Stimulated activated naive B cell treated with anti-CD40 and anti-IgM and Interleukin-4, amounts not matched to agents 10 μg/mL and 1 μg/mL and 100 μg/mL, for 72 hours (primary cell): ENCODE results near the gene TREM2.
"Not testable (repeated sequence)": the region's sequence is repeated elsewhere in the genome, so short reads cannot be mapped to it uniquely, and the experiment has no call there.

Source experiments
- ATAC-seq, 2 donors: fragments of 150-1000 bp; cut with Tn5 transposase; replicated peaks; 2 replicates each; pipeline ENCODE4 v1.10.0; 2021; ENCODE audit warnings: moderate library complexity in 1 of 2
- DNase-seq: peaks from one replicate; pipeline ENCODE4 v3.0.0; 2021
- H3K27ac Mint-ChIP-seq: one replicate; pipeline ENCODE4 v1.8.0; 2022; ENCODE audit warnings: mild to moderate bottlenecking, mixed read lengths
- H3K27me3 Mint-ChIP-seq, 2 donors: one replicate each; pipeline ENCODE4 v1.8.0; 2022; ENCODE audit warnings: mixed read lengths in 2 of 2
- H3K36me3 Mint-ChIP-seq, 2 donors: one replicate each; pipeline ENCODE4 v1.8.0; 2022; ENCODE audit warnings: mixed read lengths in 2 of 2, mild to moderate bottlenecking in 1 of 2
- H3K4me1 Mint-ChIP-seq, 2 donors: one replicate each; pipeline ENCODE4 v1.8.0; 2022; ENCODE audit warnings: mixed read lengths in 2 of 2, mild to moderate bottlenecking in 1 of 2
- H3K4me3 Mint-ChIP-seq, 2 donors: one replicate each; pipeline ENCODE4 v1.8.0; 2022; ENCODE audit warnings: mild to moderate bottlenecking in 2 of 2, mixed read lengths in 2 of 2, moderate library complexity in 1 of 2
- H3K9me3 Mint-ChIP-seq, 2 donors: one replicate each; pipeline ENCODE4 v1.8.0; 2022; ENCODE audit warnings: mixed read lengths in 2 of 2, mild to moderate bottlenecking in 1 of 2

TREM2 gene

GRCh38 chr6:41155132-41155805, 7.6 kb downstream of the TREM2 start:
- Mint-ChIP-seq H3K9me3 (no peaks in the 10 kb centered on the region), H3K36me3 (peaks cover 0 to 3% of the 10 kb centered on the region in 2 donors), H3K27me3 (no peaks in the 10 kb centered on the region), H3K27ac (no peak overlapping the region), H3K4me3 (no peak overlapping the region), H3K4me1 (peaks cover 2 to 9% of the 10 kb centered on the region in 2 donors)
- DNase-seq, result no peak
- peak; percentile 51 to 64 for ATAC-seq

DNA sequence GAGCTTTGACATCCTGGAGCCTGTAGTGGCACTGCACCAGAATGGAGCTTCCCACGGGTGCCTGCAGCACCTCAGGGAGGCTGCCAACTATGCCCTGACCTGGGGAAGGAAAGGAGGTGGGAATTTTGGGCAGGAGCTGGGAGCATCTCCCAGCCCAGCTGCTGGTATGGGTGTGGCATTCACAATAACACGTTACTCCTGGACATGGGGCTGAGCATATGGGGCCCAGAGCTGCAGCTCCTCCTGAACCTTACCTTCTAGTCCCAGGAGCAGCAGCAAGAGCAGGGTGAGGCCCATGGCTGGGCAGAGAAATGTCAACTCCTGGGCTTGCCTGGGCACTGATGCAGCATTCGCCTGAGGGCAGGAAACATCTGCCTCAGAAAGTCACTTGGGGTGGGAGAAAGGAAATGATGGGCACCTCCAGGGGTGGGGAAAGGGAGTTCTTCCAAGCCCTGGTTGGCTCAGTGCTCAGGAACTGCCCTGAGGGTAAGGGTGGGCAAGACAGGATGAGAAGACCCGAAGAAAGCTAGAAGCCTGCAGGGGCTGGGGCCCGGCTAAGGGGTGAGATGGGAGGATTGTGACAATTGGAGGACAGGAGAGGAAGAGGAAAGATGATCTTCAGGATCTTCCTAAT, 8.8 kb downstream of the TREM2 start, which contains the start of gene TREML1:
Gene TREML1 (minus strand): TSS at position 356 of the 634 bp plus-strand sequence. CDS start 59 bp downstream, at position 297.
- ATAC-seq, result no peak
- no peak within 1 kb of the TSS for H3K27ac Mint-ChIP-seq

GRCh38 chr6:41153451-41153850, 9.5 kb downstream of the TREM2 start:
- H3K36me3 Mint-ChIP-seq, result peaks cover 8 to 14% of the 10 kb centered on the region in 2 donors
- ATAC-seq (no peak), DNase-seq (no peak)
- H3K4me1 Mint-ChIP-seq, result peaks cover 2 to 9% of the 10 kb centered on the region in 2 donors
- no peak overlapping the region for H3K27ac Mint-ChIP-seq
- H3K4me3 Mint-ChIP-seq, result no peak overlapping the region
- no peaks in the 10 kb centered on the region for H3K27me3 Mint-ChIP-seq
- no peaks in the 10 kb centered on the region for H3K9me3 Mint-ChIP-seq

More for the DNA sequence above, 8.8 kb downstream of the TREM2 start, which contains the start of gene TREML1:
- no peaks in the 10 kb centered on the region for H3K27me3 Mint-ChIP-seq
- peaks cover 3 to 8% of the 10 kb centered on the region in 2 donors for H3K36me3 Mint-ChIP-seq
- no peaks in the 10 kb centered on the region for H3K9me3 Mint-ChIP-seq
- H3K4me3 Mint-ChIP-seq, result no peak within 1 kb of the TSS
- H3K4me1 Mint-ChIP-seq, result peaks cover 2 to 9% of the 10 kb centered on the region in 2 donors
- no peak for DNase-seq

DNA sequence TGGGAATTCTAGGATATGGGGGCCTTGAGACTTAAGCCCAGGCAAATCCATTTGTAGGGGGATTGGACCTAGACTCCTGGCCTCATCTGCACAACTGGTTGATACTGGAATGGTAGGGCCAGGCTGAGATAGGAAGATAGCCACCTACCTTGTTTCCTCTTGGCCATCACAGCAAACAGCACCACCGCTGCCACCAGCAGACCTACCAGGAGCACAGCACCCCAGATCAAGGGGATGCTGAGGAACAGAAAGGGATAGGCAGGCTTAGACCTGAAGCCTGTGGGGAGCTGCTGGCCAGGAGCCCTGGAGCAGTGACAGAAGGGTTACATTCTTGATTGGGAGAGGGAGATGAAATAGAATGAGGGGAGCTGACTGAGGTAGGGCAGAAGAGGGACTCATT, 12.2 kb downstream of the TREM2 start:
- no peak overlapping the region for H3K27ac Mint-ChIP-seq
- no peak for DNase-seq
- H3K27me3 Mint-ChIP-seq, result no peaks in the 10 kb centered on the region
- no peak overlapping the region for H3K4me3 Mint-ChIP-seq
- ATAC-seq, result no peak
- peaks cover 2 to 9% of the 10 kb centered on the region in 2 donors for H3K4me1 Mint-ChIP-seq
- no peaks in the 10 kb centered on the region for H3K9me3 Mint-ChIP-seq
- peaks cover 18 to 25% of the 10 kb centered on the region in 2 donors for H3K36me3 Mint-ChIP-seq

GRCh38 chr6:41147917-41148316, 15.0 kb downstream of the TREM2 start:
- ATAC-seq, result no peak
- Mint-ChIP-seq H3K27ac (no peak overlapping the region), H3K4me3 (no peak overlapping the region), H3K4me1 (no peaks in the 10 kb centered on the region), H3K27me3 (no peaks in the 10 kb centered on the region), H3K36me3 (peaks cover 22 to 33% of the 10 kb centered on the region in 2 donors), H3K9me3 (no peaks in the 10 kb centered on the region)
- no peak for DNase-seq

DNA sequence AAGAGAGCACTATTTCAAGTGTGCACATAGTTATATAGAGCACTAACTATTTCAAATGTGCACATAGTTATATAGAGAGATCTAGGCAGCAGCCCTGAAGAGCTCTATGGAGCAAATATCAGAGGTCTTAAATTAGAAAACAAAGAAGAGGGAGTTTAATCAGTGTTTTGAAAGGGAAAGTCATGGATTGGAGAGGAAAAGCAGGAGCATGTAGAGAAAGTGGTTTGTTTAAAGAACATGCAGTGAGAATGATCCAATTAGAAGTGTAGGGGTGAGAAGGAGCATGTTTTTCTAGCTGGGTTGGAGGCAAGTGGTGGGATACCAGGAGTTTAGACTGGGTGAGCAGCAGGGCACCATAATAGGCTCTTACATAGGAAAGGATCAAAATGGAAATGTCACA, 26.0 kb downstream of the TREM2 start:
- Mint-ChIP-seq H3K4me1 (no peaks in the 10 kb centered on the region), H3K27ac (no peak overlapping the region), H3K4me3 (no peak overlapping the region), H3K9me3 (no peaks in the 10 kb centered on the region), H3K36me3 (peaks cover 13 to 17% of the 10 kb centered on the region in 2 donors), H3K27me3 (no peaks in the 10 kb centered on the region)
- no peak for ATAC-seq
- no peak for DNase-seq

DNA sequence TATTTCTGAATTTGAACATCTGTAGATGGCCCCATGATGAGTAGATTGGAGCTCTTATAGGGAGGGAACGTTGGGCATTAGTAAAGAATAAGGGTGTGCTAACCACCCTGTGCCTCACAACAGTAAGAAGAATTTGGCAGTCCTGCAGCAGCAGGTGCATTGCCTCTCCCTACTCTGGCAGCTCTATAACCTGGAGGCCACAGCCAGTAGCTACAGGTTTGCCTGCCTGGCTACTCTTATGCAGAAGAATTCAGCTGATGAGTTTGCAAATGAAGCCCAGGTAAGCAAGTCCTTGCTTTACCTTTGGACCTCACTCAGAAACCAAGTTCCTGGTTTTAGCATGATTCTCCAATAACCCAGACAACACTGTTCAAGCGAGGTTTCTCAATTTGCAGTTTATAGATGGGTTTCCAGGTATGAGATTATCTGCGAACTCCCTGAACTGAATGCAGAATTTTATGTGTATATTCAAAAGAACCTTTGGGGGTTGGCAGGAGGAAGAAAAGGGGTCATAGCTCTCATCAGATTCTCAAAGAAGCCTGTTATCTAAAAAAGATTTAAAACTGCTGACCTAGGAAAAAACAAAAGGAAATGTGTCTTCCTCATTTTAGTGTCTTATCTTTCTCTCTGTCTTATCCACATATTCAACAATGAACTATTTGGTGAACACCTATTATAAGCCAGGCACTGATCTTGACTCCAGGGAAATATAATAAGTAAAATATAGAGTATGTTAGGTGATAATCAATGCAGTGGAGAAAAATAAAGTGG, 27.7 kb downstream of the TREM2 start:
- no peak for ATAC-seq
- no peak overlapping the region for H3K27ac Mint-ChIP-seq
- H3K27me3 Mint-ChIP-seq, result no peaks in the 10 kb centered on the region
- no peaks in the 10 kb centered on the region for H3K9me3 Mint-ChIP-seq
- no peak for DNase-seq
- H3K36me3 Mint-ChIP-seq, result peaks cover 11 to 17% of the 10 kb centered on the region in 2 donors
- no peak overlapping the region for H3K4me3 Mint-ChIP-seq
- H3K4me1 Mint-ChIP-seq, result no peaks in the 10 kb centered on the region

DNA sequence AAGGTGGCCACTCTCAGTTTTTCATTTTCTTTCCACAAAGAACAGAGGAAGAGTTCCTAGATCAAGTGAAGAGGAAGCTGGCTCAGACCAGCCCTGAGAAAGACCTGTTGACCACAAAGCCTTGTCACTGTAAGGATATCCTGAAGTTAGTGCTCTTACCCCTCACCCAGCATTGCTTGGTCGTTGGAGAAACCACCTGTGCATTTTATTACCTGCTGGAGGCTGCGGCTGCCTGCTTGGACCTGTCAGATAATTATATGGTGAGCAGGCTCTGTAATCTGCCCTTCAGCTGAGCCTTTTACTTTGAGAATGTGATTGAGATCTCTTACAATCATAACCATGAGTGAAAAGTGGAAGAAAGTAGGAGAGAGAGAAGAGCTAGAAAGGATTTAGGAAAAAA, 30.7 kb downstream of the TREM2 start:
- Mint-ChIP-seq H3K4me3 (no peak overlapping the region), H3K9me3 (no peaks in the 10 kb centered on the region), H3K36me3 (peaks cover 9 to 18% of the 10 kb centered on the region in 2 donors), H3K27ac (no peak overlapping the region), H3K4me1 (no peaks in the 10 kb centered on the region), H3K27me3 (no peaks in the 10 kb centered on the region)
- DNase-seq (no peak), ATAC-seq (no peak)

DNA sequence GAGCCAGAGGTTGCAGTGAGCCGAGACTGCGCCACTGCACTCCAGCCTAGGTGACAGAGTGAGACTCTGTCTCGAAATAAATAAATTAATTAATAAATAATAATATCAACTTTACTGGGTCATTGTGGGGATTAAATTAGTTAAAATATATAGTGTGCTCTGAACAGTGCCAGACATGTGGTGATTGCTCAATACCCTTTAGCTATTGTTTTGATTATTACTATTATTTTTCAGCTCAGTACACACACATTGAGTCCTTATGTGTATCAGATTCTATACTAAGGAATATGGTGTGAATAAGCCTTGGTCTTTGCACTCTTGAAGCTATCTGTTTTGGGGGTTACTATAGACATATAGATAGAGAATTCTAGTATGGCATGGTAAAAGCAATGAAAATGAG, 37.6 kb downstream of the TREM2 start:
- H3K4me3 Mint-ChIP-seq, result no peak overlapping the region
- no peaks in the 10 kb centered on the region for H3K9me3 Mint-ChIP-seq
- H3K36me3 Mint-ChIP-seq, result peaks cover 17 to 20% of the 10 kb centered on the region in 2 donors
- ATAC-seq (no peak), DNase-seq (no peak)
- no peaks in the 10 kb centered on the region for H3K27me3 Mint-ChIP-seq
- no peak overlapping the region for H3K27ac Mint-ChIP-seq
- no peaks in the 10 kb centered on the region for H3K4me1 Mint-ChIP-seq

- Mint-ChIP-seq H3K4me3 (no peak overlapping the region), H3K9me3 (no peaks in the 10 kb centered on the region), H3K27ac (no peak overlapping the region), H3K36me3 (peaks cover 17 to 21% of the 10 kb centered on the region in 2 donors), H3K4me1 (no peaks in the 10 kb centered on the region), H3K27me3 (no peaks in the 10 kb centered on the region)
- no peak for DNase-seq
- no peak for ATAC-seq
These were observed 40.0 kb downstream of the TREM2 start for GRCh38 chr6:41122918-41123317.

GRCh38 chr6:41122373-41122772, 40.5 kb downstream of the TREM2 start:
- Mint-ChIP-seq H3K27ac (no peak overlapping the region), H3K4me3 (no peak overlapping the region), H3K9me3 (no peaks in the 10 kb centered on the region), H3K36me3 (peaks cover 17 to 18% of the 10 kb centered on the region in 2 donors), H3K4me1 (no peaks in the 10 kb centered on the region), H3K27me3 (no peaks in the 10 kb centered on the region)
- DNase-seq (no peak), ATAC-seq (no peak)

- Mint-ChIP-seq H3K4me1 (no peaks in the 10 kb centered on the region), H3K36me3 (peaks cover 12 to 13% of the 10 kb centered on the region in 2 donors), H3K9me3 (no peaks in the 10 kb centered on the region), H3K4me3 (no peak overlapping the region), H3K27ac (no peak overlapping the region), H3K27me3 (no peaks in the 10 kb centered on the region)
- DNase-seq, result no peak
- no peak for ATAC-seq
These were observed 42.9 kb downstream of the TREM2 start for GRCh38 chr6:41120058-41120457.

DNA sequence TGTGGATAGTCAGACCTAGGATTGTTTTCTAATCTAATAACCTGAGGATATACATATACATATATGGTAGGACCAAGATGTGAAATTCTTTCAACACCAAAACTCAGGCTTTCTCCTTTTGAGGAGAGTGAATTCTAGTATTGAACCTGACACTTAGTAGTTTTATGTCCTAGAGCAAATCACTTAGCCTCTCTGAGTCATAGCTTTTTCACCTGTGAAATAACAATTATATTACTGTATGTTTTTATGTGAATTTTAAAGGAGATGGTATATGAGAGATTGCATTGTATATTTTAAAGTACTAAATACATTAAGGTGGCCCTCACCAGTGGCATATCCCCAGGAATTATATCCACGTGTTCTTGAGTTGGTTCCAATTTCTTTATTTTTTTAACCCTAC, 43.4 kb downstream of the TREM2 start:
- ATAC-seq (no peak), DNase-seq (no peak)
- Mint-ChIP-seq H3K4me1 (no peaks in the 10 kb centered on the region), H3K4me3 (no peak overlapping the region), H3K27ac (no peak overlapping the region), H3K27me3 (no peaks in the 10 kb centered on the region), H3K9me3 (no peaks in the 10 kb centered on the region), H3K36me3 (peaks cover 12 to 16% of the 10 kb centered on the region in 2 donors)

GRCh38 chr6:41115027-41115426, 47.9 kb downstream of the TREM2 start:
- not testable (repeated sequence) for H3K9me3 Mint-ChIP-seq, H3K27ac Mint-ChIP-seq, ATAC-seq, H3K4me1 Mint-ChIP-seq, DNase-seq, H3K4me3 Mint-ChIP-seq, H3K27me3 Mint-ChIP-seq
- H3K36me3 Mint-ChIP-seq, result peaks cover 10 to 11% of the 10 kb centered on the region in 2 donors
